Breast epithelium (tissue), 4 donors: ENCODE measurements around the gene SERINC5. TPM values are rescaled to one million over a fixed set of nuclear protein-coding genes. Genes with fewer than 3 reads are reported as not detected.
"Not testable (repeated sequence)": the region's sequence is repeated elsewhere in the genome, so short reads cannot be mapped to it uniquely, and the experiment has no call there.

Source experiments
- DNase-seq, 2 donors: peaks; one replicate each; pipeline ENCODE4 v3.0.0-alpha.2; 2019; ENCODE audit warnings: low spot score in 2 of 2
- H3K27ac ChIP-seq, 2 donors: fragments of 200-600 bp; sonication (generic) in 1 of 2; one replicate each; pipeline ENCODE4 v1.5.1; 2016 to 2019; ENCODE audit warnings: mild to moderate bottlenecking in 1 of 2
- H3K27me3 ChIP-seq, 2 donors: fragments of 200-600 bp; sonication (generic) in 1 of 2; one replicate each; pipeline versions ENCODE4 v1.5.1 to v1.6.0; 2017 to 2019; ENCODE audit warnings: control low read depth in 1 of 2, mild to moderate bottlenecking in 1 of 2
- H3K36me3 ChIP-seq: fragments of 200-600 bp; one replicate; pipeline ENCODE4 v1.5.1; 2019
- H3K4me1 ChIP-seq, 2 donors: fragments of 200-600 bp; sonication (generic); one replicate each; pipeline ENCODE4 v1.5.1; 2016 to 2019; ENCODE audit warnings: control low read depth in 1 of 2
- H3K4me3 ChIP-seq, 3 donors: fragments of 200-600 bp; sonication (generic); 1 replicate in 2 of 3; 2 replicates in 1 of 3; pipeline ENCODE4 v1.5.1; 2016 to 2019; ENCODE audit warnings: mild to moderate bottlenecking in 3 of 3, moderate library complexity in 2 of 3
- H3K9me3 ChIP-seq, 2 donors: fragments of 200-600 bp; sonication (generic) in 1 of 2; one replicate each; pipeline ENCODE4 v1.5.1; 2016 to 2019; ENCODE audit warnings: control low read depth in 1 of 2
- CTCF ChIP-seq, 3 donors: fragments of 450-650 bp; IDR thresholded peaks; one replicate each; pipeline ENCODE4 v1.5.1; 2016 to 2017; ENCODE audit warnings: antibody characterized with exemption in 3 of 3, mild to moderate bottlenecking in 3 of 3, moderate library complexity in 3 of 3
- POLR2A ChIP-seq: fragments of 450-650 bp; IDR thresholded peaks from one replicate; pipeline ENCODE4 v1.6.1; 2016; ENCODE audit warnings: antibody characterized with exemption, mild to moderate bottlenecking, moderate library complexity
- POLR2AphosphoS5 ChIP-seq, 3 donors: sonication (generic); formaldehyde crosslinking; IDR thresholded peaks; one replicate each; pipeline ENCODE4 v1.6.1; 2017; ENCODE audit warnings: antibody characterized with exemption in 3 of 3
- intact Hi-C: fragments of 100-400 bp; cut with DNase I; formaldehyde crosslinking; loops from one replicate; pipeline ENCODE4 v1.15.1; 2023; ENCODE audit warnings: low total_unique reads
- total RNA-seq, 3 donors: library from RNA; depleted of rRNA; stranded (reverse); fragments of >200 nt; gene quantifications; one replicate each; pipeline ENCODE4 v1.1.0, GENCODE V29; 2016

The SERINC5 gene
- total RNA-seq, 3 donors from 2014 or later, result 12.6 to 32.9 (median 28.5) TPM

GRCh38 chr5:80189201-80189600, 66.6 kb downstream of the SERINC5 start:
- H3K4me3 ChIP-seq, result peak overlapping the region in 2 of 3 donors; percentile 7 to 13
- no peak for TF ChIP-seq POLR2A
- no peak for TF ChIP-seq CTCF (IDR thresholded peaks at IDR 0.05)
- no peak for TF ChIP-seq POLR2AphosphoS5 (IDR thresholded peaks at IDR 0.05)
- peaks cover 7 to 40% of the 10 kb centered on the region in 2 donors for H3K4me1 ChIP-seq
- no peaks in the 10 kb centered on the region for H3K36me3 ChIP-seq
- intact Hi-C loops, result no loop called here
- no peak overlapping the region for H3K27ac ChIP-seq
- no peaks in the 10 kb centered on the region for H3K9me3 ChIP-seq
- DNase-seq, result no peak
- no peaks in the 10 kb centered on the region for H3K27me3 ChIP-seq

GRCh38 chr5:80187421-80188090, 68.3 kb downstream of the SERINC5 start:
- peaks cover 3 to 39% of the 10 kb centered on the region in 2 donors for H3K4me1 ChIP-seq
- peak overlapping the region in 1 of 2 donors; percentile 38 for H3K27ac ChIP-seq
- H3K4me3 ChIP-seq, result no peak overlapping the region
- no peaks in the 10 kb centered on the region for H3K9me3 ChIP-seq
- TF ChIP-seq POLR2AphosphoS5 (IDR thresholded peaks at IDR 0.05) (no peak), CTCF (IDR thresholded peaks at IDR 0.05) (no peak), POLR2A (no peak)
- no peaks in the 10 kb centered on the region for H3K27me3 ChIP-seq
- no peak for DNase-seq
- H3K36me3 ChIP-seq, result no peaks in the 10 kb centered on the region
- intact Hi-C loops, result no loop called here

- H3K27ac ChIP-seq, H3K27me3 ChIP-seq, H3K9me3 ChIP-seq, intact Hi-C loops, H3K36me3 ChIP-seq, DNase-seq, H3K4me3 ChIP-seq: not testable (repeated sequence)
- peaks cover 0 to 32% of the 10 kb centered on the region in 2 donors for H3K4me1 ChIP-seq
These were observed 70.3 kb downstream of the SERINC5 start for GRCh38 chr5:80185535-80185934.

GRCh38 chr5:80185095-80185494, 70.8 kb downstream of the SERINC5 start:
- no peak for DNase-seq

GRCh38 chr5:80184235-80185023, 71.4 kb downstream of the SERINC5 start:
- DNase-seq, result no peak
- Histone ChIP-seq H3K27me3 (no peaks in the 10 kb centered on the region), H3K4me3 (no peak overlapping the region), H3K9me3 (no peaks in the 10 kb centered on the region), H3K27ac (peak overlapping the region; percentile 20 to 29), H3K4me1 (peaks cover 0 to 32% of the 10 kb centered on the region in 2 donors), H3K36me3 (no peaks in the 10 kb centered on the region)
- intact Hi-C loops, result no loop called here
- no peak for TF ChIP-seq CTCF (IDR thresholded peaks at IDR 0.05)
- TF ChIP-seq POLR2AphosphoS5 (IDR thresholded peaks at IDR 0.05), result no peak
- no peak for TF ChIP-seq POLR2A

More at GRCh38 chr5:80185095-80185494, 70.8 kb downstream of the SERINC5 start:
- TF ChIP-seq POLR2A (no peak), CTCF (IDR thresholded peaks at IDR 0.05) (no peak)
- Histone ChIP-seq H3K4me1 (peaks cover 0 to 32% of the 10 kb centered on the region in 2 donors), H3K9me3 (no peaks in the 10 kb centered on the region), H3K27ac (peak overlapping the region; percentile 20 to 29), H3K36me3 (no peaks in the 10 kb centered on the region), H3K4me3 (no peak overlapping the region), H3K27me3 (no peaks in the 10 kb centered on the region)
- intact Hi-C loops, result no loop called here

- H3K36me3 ChIP-seq, DNase-seq, H3K9me3 ChIP-seq, H3K27me3 ChIP-seq, H3K4me3 ChIP-seq, intact Hi-C loops: not testable (repeated sequence)
- Histone ChIP-seq H3K27ac (peak overlapping the region; percentile 20 to 29), H3K4me1 (peaks cover 0 to 32% of the 10 kb centered on the region in 2 donors)
These were observed 72.1 kb downstream of the SERINC5 start for GRCh38 chr5:80183728-80184234.
